Mesenchymal stem cell (in vitro differentiated cells and primary cell): ENCODE data around the gene ANO4.

Experiments
- DNase-seq: peaks from one replicate; pipeline ENCODE4 v3.0.0-alpha.2; 2013
- H2AFZ ChIP-seq: one replicate; pipeline ENCODE4 v1.6.1; 2013; ENCODE audit warnings: low read depth, mild to moderate bottlenecking, control low read depth, inconsistent platforms, low read length, moderate library complexity
- H2AK5ac ChIP-seq: 2 replicates; pipeline ENCODE4 v1.6.1; 2013; ENCODE audit warnings: low read length, moderate library complexity, mild to moderate bottlenecking, inconsistent platforms; ENCODE audit not compliant: severe bottlenecking
- H2BK120ac ChIP-seq: one replicate; pipeline ENCODE4 v1.6.1; 2013; ENCODE audit warnings: low read depth, mild to moderate bottlenecking, inconsistent platforms, low read length, moderate library complexity
- H2BK12ac ChIP-seq, 2 experiments: one replicate each; pipeline ENCODE4 v1.6.1; 2013; ENCODE audit warnings: inconsistent platforms in 2 of 2, low read length in 2 of 2, mild to moderate bottlenecking in 2 of 2, moderate library complexity in 2 of 2, control low read depth in 1 of 2
- H2BK15ac ChIP-seq: one replicate; pipeline ENCODE4 v1.6.1; 2013; ENCODE audit warnings: mild to moderate bottlenecking, low read depth, inconsistent platforms; ENCODE audit not compliant: poor library complexity, severe bottlenecking
- H2BK5ac ChIP-seq: 2 replicates; pipeline ENCODE4 v1.6.1; 2013; ENCODE audit warnings: low read depth, mild to moderate bottlenecking, low read length, control low read depth, inconsistent platforms; ENCODE audit not compliant: poor library complexity, severe bottlenecking
- H3K14ac ChIP-seq, 2 experiments: one replicate each; pipeline ENCODE4 v1.6.1; 2013; ENCODE audit warnings: inconsistent platforms in 2 of 2, low read length in 2 of 2, control low read depth in 1 of 2, mild to moderate bottlenecking in 1 of 2, moderate library complexity in 1 of 2
- H3K18ac ChIP-seq, 2 experiments: one replicate each; pipeline ENCODE4 v1.6.1; 2013; ENCODE audit warnings: inconsistent platforms in 2 of 2, low read length in 2 of 2, control low read depth in 1 of 2, low read depth in 1 of 2, mild to moderate bottlenecking in 1 of 2
- H3K23ac ChIP-seq, 2 experiments: one replicate each; pipeline ENCODE4 v1.6.1; 2013; ENCODE audit warnings: inconsistent platforms in 2 of 2, low read length in 2 of 2, mild to moderate bottlenecking in 2 of 2, moderate library complexity in 2 of 2, control low read depth in 1 of 2
- H3K27ac ChIP-seq: 2 replicates; pipeline ENCODE4 v1.5.1; 2013; ENCODE audit warnings: mild to moderate bottlenecking, moderate library complexity, low read length, control low read depth, inconsistent platforms; ENCODE audit not compliant: poor library complexity, severe bottlenecking
- H3K27me3 ChIP-seq, 2 experiments: 2 replicates each; pipeline versions ENCODE4 v1.6.1 to v1.7.0; 2013; ENCODE audit warnings: low read length in 2 of 2, mild to moderate bottlenecking in 2 of 2, moderate library complexity in 2 of 2, control low read depth in 1 of 2, inconsistent platforms in 1 of 2; ENCODE audit not compliant: control insufficient read depth in 1 of 2, insufficient read depth in 1 of 2
- H3K36me3 ChIP-seq, 2 experiments: 2 replicates each; pipeline versions ENCODE4 v1.6.1 to v1.7.0; 2013; ENCODE audit warnings: low read length in 2 of 2, control low read depth in 1 of 2, inconsistent platforms in 1 of 2, low read depth in 1 of 2, mild to moderate bottlenecking in 1 of 2; ENCODE audit not compliant: insufficient read depth in 2 of 2, control insufficient read depth in 1 of 2
- H3K4ac ChIP-seq, 2 experiments: one replicate each; pipeline ENCODE4 v1.6.1; 2013; ENCODE audit warnings: inconsistent platforms in 2 of 2, low read length in 2 of 2, mild to moderate bottlenecking in 2 of 2, moderate library complexity in 2 of 2, control low read depth in 1 of 2, low read depth in 1 of 2
- H3K4me1 ChIP-seq: 2 replicates; pipeline ENCODE4 v1.6.1; 2013; ENCODE audit warnings: low read depth, low read length, control low read depth; ENCODE audit not compliant: control insufficient read depth, insufficient read depth
- H3K4me2 ChIP-seq: 2 replicates; pipeline ENCODE4 v1.6.1; 2013; ENCODE audit warnings: low read length, mild to moderate bottlenecking, inconsistent platforms; ENCODE audit not compliant: poor library complexity, severe bottlenecking
- H3K4me3 ChIP-seq, 2 experiments: 2 replicates each; pipeline versions ENCODE4 v1.5.1 to v1.7.0; 2013; ENCODE audit warnings: low read length in 2 of 2, mild to moderate bottlenecking in 2 of 2, control low read depth in 1 of 2, low read depth in 1 of 2; ENCODE audit not compliant: insufficient read depth in 1 of 2
- H3K79me1 ChIP-seq: replicated peaks from 2 replicates; pipeline ENCODE4 v1.6.1; 2013; ENCODE audit warnings: mild to moderate bottlenecking, control low read depth, low read length, inconsistent platforms; ENCODE audit not compliant: poor library complexity, severe bottlenecking
- H3K9ac ChIP-seq: 2 replicates; pipeline ENCODE4 v1.7.0; 2013; ENCODE audit warnings: mild to moderate bottlenecking, low read length, moderate library complexity
- H3K9me3 ChIP-seq: 2 replicates; pipeline ENCODE4 v1.7.0; 2013; ENCODE audit warnings: mild to moderate bottlenecking, low read length; ENCODE audit not compliant: control insufficient read depth
- H4K8ac ChIP-seq: one replicate; pipeline ENCODE4 v1.6.1; 2013; ENCODE audit warnings: inconsistent platforms, mild to moderate bottlenecking, low read length, moderate library complexity
- H4K91ac ChIP-seq: one replicate; pipeline ENCODE4 v1.6.1; 2013; ENCODE audit warnings: mild to moderate bottlenecking, low read length, inconsistent platforms
- WGBS: methylation state at CpG from one replicate; pipeline ENCODE4 v1.1.7; 2013; ENCODE audit warnings: mixed read lengths; 5-methylcytosine and 5-hydroxymethylcytosine counted together

The ANO4 gene

GRCh38 chr12:100964028-100964427 is 169.5 kb downstream of the ANO4 start:
- DNase-seq: peak; percentile 7
- H3K4ac ChIP-seq: no peak overlapping the region
- no peak overlapping the region for H2BK12ac ChIP-seq
- no peak overlapping the region for H2AK5ac ChIP-seq
- H2BK15ac ChIP-seq: no peak overlapping the region
- H3K14ac ChIP-seq: no peak overlapping the region
- no peaks in the 10 kb centered on the region for H3K9me3 ChIP-seq
- no peak overlapping the region for H4K8ac ChIP-seq
- H3K18ac ChIP-seq: no peak overlapping the region
- H3K4me1 ChIP-seq: no peaks in the 10 kb centered on the region
- H3K4me2 ChIP-seq: no peak overlapping the region
- H3K4me3 ChIP-seq: no peak overlapping the region
- H3K9ac ChIP-seq: no peak overlapping the region
- H3K27me3 ChIP-seq: no peaks in the 10 kb centered on the region
- no peak overlapping the region for H2BK5ac ChIP-seq
- 88% methylated on average over 1 of the region's 2 CpGs for WGBS
- no peak overlapping the region for H4K91ac ChIP-seq
- no peaks in the 10 kb centered on the region for H3K79me1 ChIP-seq
- no peak overlapping the region for H3K27ac ChIP-seq
- H3K36me3 ChIP-seq: no peaks in the 10 kb centered on the region
- H3K23ac ChIP-seq: no peak overlapping the region
- H2BK120ac ChIP-seq: no peak overlapping the region
- no peak overlapping the region for H2AFZ ChIP-seq

- no peak overlapping the region for H2AFZ ChIP-seq
- no peaks in the 10 kb centered on the region for H3K79me1 ChIP-seq
- H3K18ac ChIP-seq: no peak overlapping the region
- H2AK5ac ChIP-seq: no peak overlapping the region
- H3K27me3 ChIP-seq: no peaks in the 10 kb centered on the region
- no peak overlapping the region for H3K14ac ChIP-seq
- no peak overlapping the region for H2BK15ac ChIP-seq
- H2BK5ac ChIP-seq: no peak overlapping the region
- no peak overlapping the region for H3K4me3 ChIP-seq
- H4K8ac ChIP-seq: no peak overlapping the region
- WGBS: no CpG with 5 or more reads among the region's 1 CpG
- H3K27ac ChIP-seq: no peak overlapping the region
- no peak overlapping the region for H3K4me2 ChIP-seq
- H4K91ac ChIP-seq: no peak overlapping the region
- no peaks in the 10 kb centered on the region for H3K36me3 ChIP-seq
- H2BK120ac ChIP-seq: no peak overlapping the region
- no peaks in the 10 kb centered on the region for H3K9me3 ChIP-seq
- H3K4ac ChIP-seq: no peak overlapping the region
- no peak overlapping the region for H3K23ac ChIP-seq
- H3K9ac ChIP-seq: no peak overlapping the region
- DNase-seq: no peak
- H2BK12ac ChIP-seq: no peak overlapping the region
- H3K4me1 ChIP-seq: no peaks in the 10 kb centered on the region
Observed at GRCh38 chr12:100967189-100967588, 172.6 kb downstream of the ANO4 start.

GRCh38 chr12:100970894-100971293 is 176.3 kb downstream of the ANO4 start:
- Histone ChIP-seq H3K27me3 (no peaks in the 10 kb centered on the region), H3K79me1 (no peaks in the 10 kb centered on the region), H3K9me3 (no peaks in the 10 kb centered on the region), H3K4ac (no peak overlapping the region), H2BK5ac (no peak overlapping the region), H3K14ac (no peak overlapping the region), H3K4me3 (no peak overlapping the region), H3K4me1 (no peaks in the 10 kb centered on the region), H2BK120ac (no peak overlapping the region), H2AK5ac (no peak overlapping the region), H2BK12ac (no peak overlapping the region), H3K4me2 (no peak overlapping the region), H3K27ac (no peak overlapping the region), H3K18ac (no peak overlapping the region), H3K36me3 (no peaks in the 10 kb centered on the region), H4K8ac (no peak overlapping the region), H3K23ac (no peak overlapping the region), H2AFZ (no peak overlapping the region), H4K91ac (no peak overlapping the region), H3K9ac (no peak overlapping the region), H2BK15ac (no peak overlapping the region)
- DNase-seq: no peak
- 96% methylated on average over 2 of the region's 4 CpGs for WGBS

GRCh38 chr12:100972121-100972520 is 177.5 kb downstream of the ANO4 start:
- Histone ChIP-seq H3K9ac (no peak overlapping the region), H3K18ac (no peak overlapping the region), H2BK120ac (no peak overlapping the region), H3K27me3 (no peaks in the 10 kb centered on the region), H2AK5ac (no peak overlapping the region), H2BK15ac (no peak overlapping the region), H4K91ac (no peak overlapping the region), H3K36me3 (no peaks in the 10 kb centered on the region), H3K4ac (no peak overlapping the region), H4K8ac (no peak overlapping the region), H3K23ac (no peak overlapping the region), H3K9me3 (no peaks in the 10 kb centered on the region), H3K4me2 (no peak overlapping the region), H3K4me1 (no peaks in the 10 kb centered on the region), H3K79me1 (no peaks in the 10 kb centered on the region), H2BK12ac (no peak overlapping the region), H3K4me3 (no peak overlapping the region), H2AFZ (no peak overlapping the region), H3K27ac (no peak overlapping the region), H2BK5ac (no peak overlapping the region), H3K14ac (no peak overlapping the region)
- DNase-seq: no peak
- 99% methylated on average over 2 of the region's 2 CpGs for WGBS
